Transverse colon (tissue), 4 donors: ENCODE data around the gene WDR37. TPM values are rescaled to one million over a fixed set of nuclear protein-coding genes. Genes with fewer than 3 reads are reported as not detected.
A peak's percentile ranks its signal among the peaks of the same experiment; 100 is the strongest.

ENCODE experiments used
- DNase-seq: peaks from one replicate; pipeline ENCODE4 v3.0.0-alpha.2; 2019
- H3K27ac ChIP-seq, 4 donors: fragments of 200-600 bp; sonication (generic); 2 replicates each; pipeline ENCODE4 v1.5.1; 2016 to 2018; ENCODE audit warnings: inconsistent platforms in 4 of 4
- H3K27me3 ChIP-seq: fragments of 200-600 bp; sonication (generic); 2 replicates; pipeline ENCODE4 v1.5.1; 2017; ENCODE audit warnings: inconsistent platforms
- H3K36me3 ChIP-seq, 4 donors: fragments of 200-600 bp; sonication (generic); 2 replicates each; pipeline ENCODE4 v1.5.1; 2017 to 2019; ENCODE audit warnings: inconsistent platforms in 4 of 4
- H3K4me1 ChIP-seq, 4 donors: fragments of 200-600 bp; sonication (generic); 2 replicates each; pipeline ENCODE4 v1.5.1; 2017 to 2020; ENCODE audit warnings: inconsistent platforms in 4 of 4
- H3K4me3 ChIP-seq, 4 donors: fragments of 200-600 bp; sonication (generic); 1 replicate in 1 of 4; 2 replicates in 3 of 4; pipeline versions ENCODE4 v1.5.1 to v1.6.1; 2017 to 2019; ENCODE audit warnings: inconsistent platforms in 4 of 4
- H3K9me3 ChIP-seq, 2 donors: fragments of 200-600 bp; sonication (generic); 2 replicates each; pipeline ENCODE4 v1.5.1; 2017 to 2019; ENCODE audit warnings: inconsistent platforms in 2 of 2
- EP300 ChIP-seq: sonication (generic); formaldehyde crosslinking; IDR thresholded peaks from one replicate; pipeline ENCODE4 v1.6.1; 2017; ENCODE audit warnings: antibody characterized with exemption, low read depth
- POLR2A ChIP-seq: fragments of 450-650 bp; IDR thresholded peaks from one replicate; pipeline ENCODE4 v1.6.1; 2016; ENCODE audit warnings: antibody characterized with exemption, mild to moderate bottlenecking, moderate library complexity
- POLR2AphosphoS5 ChIP-seq, 3 donors: sonication (generic); formaldehyde crosslinking; IDR thresholded peaks; one replicate each; pipeline ENCODE4 v1.6.1; 2016; ENCODE audit warnings: antibody characterized with exemption in 3 of 3
- WGBS, 2 donors: methylation state at CpG; one replicate each; pipeline ENCODE4 v1.1.5; 2018; ENCODE audit warnings: low coverage in 1 of 2; 5-methylcytosine and 5-hydroxymethylcytosine counted together
- in situ Hi-C, 4 donors: fragments of 200-750 bp; cut with MboI; loops; one replicate each; pipeline versions ENCODE4 v1.15.0 to v1.15.1; 2017; ENCODE audit warnings: low sequenced_read_pairs in 3 of 4, low pct_ligation_motif_present in 1 of 4, low pct_unique_long_range_greater_than_20kb in 1 of 4
- intact Hi-C: fragments of 100-400 bp; cut with DNase I; formaldehyde crosslinking; loops from one replicate; pipeline ENCODE4 v1.15.1; 2023; ENCODE audit warnings: low total_unique reads
- total RNA-seq, 4 donors: library from RNA; depleted of rRNA; stranded (reverse); fragments of >200 nt; gene quantifications; one replicate each; pipeline ENCODE4 v1.1.0, GENCODE V29; 2016
- TF ChIP-seq, protein P1 (sequence below), 5 experiments: fragments of 200-600 bp in 3 of 5; fragments of 450-650 bp in 2 of 5; sonication (generic) in 3 of 5; IDR thresholded peaks; 1 replicate in 2 of 5; 2 replicates in 3 of 5; pipeline ENCODE4 v1.5.1; 2016 to 2017; ENCODE audit warnings: antibody characterized with exemption in 5 of 5, inconsistent platforms in 3 of 5, mild to moderate bottlenecking in 2 of 5, moderate library complexity in 1 of 5

WDR37 gene
- total RNA-seq, 4 donors from 2014 or later, result 14.5 to 22.1 (median 19.7) TPM

DNA sequence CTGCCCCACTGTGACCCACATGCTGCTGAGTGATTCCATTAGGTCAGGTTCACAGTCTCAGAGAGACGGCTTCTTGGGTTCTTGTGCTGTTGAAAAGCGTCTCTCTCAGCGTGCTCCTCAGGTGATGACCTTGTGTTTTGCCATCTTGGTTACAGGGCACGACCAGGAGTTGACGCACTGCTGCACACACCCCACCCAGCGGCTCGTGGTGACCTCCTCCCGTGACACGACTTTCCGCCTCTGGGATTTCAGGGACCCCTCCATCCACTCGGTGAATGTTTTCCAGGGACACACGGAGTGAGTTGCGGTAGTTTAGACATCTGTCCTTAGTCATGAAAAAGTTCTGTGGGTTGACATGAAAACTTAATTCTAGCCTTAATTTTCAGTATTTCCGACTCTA, 48.8 kb downstream of the WDR37 start:
- Histone ChIP-seq H3K4me3 (no peak overlapping the region), H3K27ac (no peak overlapping the region), H3K9me3 (no peaks in the 10 kb centered on the region), H3K27me3 (no peaks in the 10 kb centered on the region), H3K36me3 (peaks cover 0 to 29% (median 14%) of the 10 kb centered on the region in 4 donors), H3K4me1 (peaks cover 0 to 8% (median 1%) of the 10 kb centered on the region in 4 donors)
- DNase-seq, result no peak
- intact Hi-C loops, result no loop called here
- TF ChIP-seq, protein P1, sequence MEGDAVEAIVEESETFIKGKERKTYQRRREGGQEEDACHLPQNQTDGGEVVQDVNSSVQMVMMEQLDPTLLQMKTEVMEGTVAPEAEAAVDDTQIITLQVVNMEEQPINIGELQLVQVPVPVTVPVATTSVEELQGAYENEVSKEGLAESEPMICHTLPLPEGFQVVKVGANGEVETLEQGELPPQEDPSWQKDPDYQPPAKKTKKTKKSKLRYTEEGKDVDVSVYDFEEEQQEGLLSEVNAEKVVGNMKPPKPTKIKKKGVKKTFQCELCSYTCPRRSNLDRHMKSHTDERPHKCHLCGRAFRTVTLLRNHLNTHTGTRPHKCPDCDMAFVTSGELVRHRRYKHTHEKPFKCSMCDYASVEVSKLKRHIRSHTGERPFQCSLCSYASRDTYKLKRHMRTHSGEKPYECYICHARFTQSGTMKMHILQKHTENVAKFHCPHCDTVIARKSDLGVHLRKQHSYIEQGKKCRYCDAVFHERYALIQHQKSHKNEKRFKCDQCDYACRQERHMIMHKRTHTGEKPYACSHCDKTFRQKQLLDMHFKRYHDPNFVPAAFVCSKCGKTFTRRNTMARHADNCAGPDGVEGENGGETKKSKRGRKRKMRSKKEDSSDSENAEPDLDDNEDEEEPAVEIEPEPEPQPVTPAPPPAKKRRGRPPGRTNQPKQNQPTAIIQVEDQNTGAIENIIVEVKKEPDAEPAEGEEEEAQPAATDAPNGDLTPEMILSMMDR (IDR thresholded peaks at IDR 0.05), result no peak
- TF ChIP-seq EP300, result no peak
- TF ChIP-seq POLR2A, result no peak
- TF ChIP-seq POLR2AphosphoS5 (IDR thresholded peaks at IDR 0.05), result no peak
- WGBS, 2 donors, result 89 to 97% methylated on average over 10 to 14 of the region's 14 CpGs
- in situ Hi-C loops, result no loop called here

GRCh38 chr10:1107004-1107403, 50.8 kb downstream of the WDR37 start:
- Histone ChIP-seq H3K27me3 (no peaks in the 10 kb centered on the region), H3K4me3 (no peak overlapping the region), H3K4me1 (peaks cover 0 to 19% (median 6%) of the 10 kb centered on the region in 4 donors), H3K27ac (peak overlapping the region in 1 of 4 donors; percentile 56), H3K36me3 (peaks cover 0 to 29% (median 14%) of the 10 kb centered on the region in 4 donors), H3K9me3 (no peaks in the 10 kb centered on the region)
- in situ Hi-C loops, result no loop called here
- intact Hi-C loops, result no loop called here
- 90% methylated on average over 15 of the region's 15 CpGs; no CpG with 5 or more reads in 1 of the 2 donors for WGBS, 2 donors
- TF ChIP-seq EP300 (no peak), POLR2A (no peak), POLR2AphosphoS5 (IDR thresholded peaks at IDR 0.05) (no peak)
- TF ChIP-seq, protein P1 (IDR thresholded peaks at IDR 0.05), result no peak
- DNase-seq, result no peak

DNA sequence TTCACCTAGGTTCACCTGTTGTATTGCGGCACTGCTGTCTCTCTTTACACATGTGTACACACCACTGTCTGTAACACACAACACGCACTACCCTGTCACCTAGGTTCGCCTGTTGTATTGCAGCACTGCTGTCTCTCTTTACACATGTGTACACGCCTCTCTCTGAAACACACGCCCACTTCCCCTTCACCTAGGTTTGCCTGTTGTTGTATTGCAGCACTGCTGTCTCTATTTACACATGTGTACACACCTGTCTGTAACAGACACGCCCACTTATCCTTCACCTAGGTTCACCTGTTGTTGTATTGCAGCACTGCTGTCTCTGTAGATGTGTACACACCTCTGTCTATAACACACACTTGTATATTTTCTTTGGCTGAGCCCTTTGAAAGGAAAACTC, 51.5 kb downstream of the WDR37 start:
- H3K4me1 ChIP-seq, result peaks cover 0 to 19% (median 6%) of the 10 kb centered on the region in 4 donors
- no peak overlapping the region for H3K4me3 ChIP-seq
- in situ Hi-C loops, result no loop called here
- H3K36me3 ChIP-seq, result peaks cover 0 to 36% (median 16%) of the 10 kb centered on the region in 4 donors
- TF ChIP-seq POLR2AphosphoS5 (IDR thresholded peaks at IDR 0.05) (peak in 2 of 3 donors; percentile 28 to 39), EP300 (no peak)
- H3K27ac ChIP-seq, result peak overlapping the region in 2 of 4 donors; percentile 29 to 56
- H3K27me3 ChIP-seq, result no peaks in the 10 kb centered on the region
- DNase-seq, result peak; percentile 53
- H3K9me3 ChIP-seq, result no peaks in the 10 kb centered on the region
- intact Hi-C loops, result no loop called here
- 68 to 70% methylated on average over 6 of the region's 6 CpGs for WGBS, 2 donors

- WGBS, 2 donors, result 59 to 67% methylated on average over 15 to 32 of the region's 32 CpGs
- Histone ChIP-seq H3K27me3 (no peaks in the 10 kb centered on the region), H3K9me3 (no peaks in the 10 kb centered on the region), H3K27ac (peak overlapping the region; percentile 6 to 63 (median 27)), H3K36me3 (peaks cover 0 to 36% (median 13%) of the 10 kb centered on the region in 4 donors), H3K4me1 (peaks cover 0 to 25% (median 7%) of the 10 kb centered on the region in 4 donors), H3K4me3 (no peak overlapping the region)
- DNase-seq, result peak; percentile 83
- intact Hi-C loops (no loop called here), in situ Hi-C loops (no loop called here)
- TF ChIP-seq, protein P1 (IDR thresholded peaks at IDR 0.05), result peak; percentile 52 to 84 (median 68)
- TF ChIP-seq EP300 (no peak), POLR2AphosphoS5 (IDR thresholded peaks at IDR 0.05) (peak in 1 of 3 donors; percentile 33)
Measured at GRCh38 chr10:1109795-1110673, 53.8 kb downstream of the WDR37 start.
